ENCODE data around the gene YBX1.

The YBX1 gene

GRCh38 chr1:42742141-42742540 is 59.9 kb downstream of the YBX1 start:
- no peak for DNase-seq (ENCODE audit: low read depth)
- TF ChIP-seq, protein P1, sequence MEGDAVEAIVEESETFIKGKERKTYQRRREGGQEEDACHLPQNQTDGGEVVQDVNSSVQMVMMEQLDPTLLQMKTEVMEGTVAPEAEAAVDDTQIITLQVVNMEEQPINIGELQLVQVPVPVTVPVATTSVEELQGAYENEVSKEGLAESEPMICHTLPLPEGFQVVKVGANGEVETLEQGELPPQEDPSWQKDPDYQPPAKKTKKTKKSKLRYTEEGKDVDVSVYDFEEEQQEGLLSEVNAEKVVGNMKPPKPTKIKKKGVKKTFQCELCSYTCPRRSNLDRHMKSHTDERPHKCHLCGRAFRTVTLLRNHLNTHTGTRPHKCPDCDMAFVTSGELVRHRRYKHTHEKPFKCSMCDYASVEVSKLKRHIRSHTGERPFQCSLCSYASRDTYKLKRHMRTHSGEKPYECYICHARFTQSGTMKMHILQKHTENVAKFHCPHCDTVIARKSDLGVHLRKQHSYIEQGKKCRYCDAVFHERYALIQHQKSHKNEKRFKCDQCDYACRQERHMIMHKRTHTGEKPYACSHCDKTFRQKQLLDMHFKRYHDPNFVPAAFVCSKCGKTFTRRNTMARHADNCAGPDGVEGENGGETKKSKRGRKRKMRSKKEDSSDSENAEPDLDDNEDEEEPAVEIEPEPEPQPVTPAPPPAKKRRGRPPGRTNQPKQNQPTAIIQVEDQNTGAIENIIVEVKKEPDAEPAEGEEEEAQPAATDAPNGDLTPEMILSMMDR (IDR thresholded peaks at IDR 0.05; ENCODE audit: control insufficient read depth, insufficient read depth, low read depth, low read length, missing control alignments), result no peak

DNA sequence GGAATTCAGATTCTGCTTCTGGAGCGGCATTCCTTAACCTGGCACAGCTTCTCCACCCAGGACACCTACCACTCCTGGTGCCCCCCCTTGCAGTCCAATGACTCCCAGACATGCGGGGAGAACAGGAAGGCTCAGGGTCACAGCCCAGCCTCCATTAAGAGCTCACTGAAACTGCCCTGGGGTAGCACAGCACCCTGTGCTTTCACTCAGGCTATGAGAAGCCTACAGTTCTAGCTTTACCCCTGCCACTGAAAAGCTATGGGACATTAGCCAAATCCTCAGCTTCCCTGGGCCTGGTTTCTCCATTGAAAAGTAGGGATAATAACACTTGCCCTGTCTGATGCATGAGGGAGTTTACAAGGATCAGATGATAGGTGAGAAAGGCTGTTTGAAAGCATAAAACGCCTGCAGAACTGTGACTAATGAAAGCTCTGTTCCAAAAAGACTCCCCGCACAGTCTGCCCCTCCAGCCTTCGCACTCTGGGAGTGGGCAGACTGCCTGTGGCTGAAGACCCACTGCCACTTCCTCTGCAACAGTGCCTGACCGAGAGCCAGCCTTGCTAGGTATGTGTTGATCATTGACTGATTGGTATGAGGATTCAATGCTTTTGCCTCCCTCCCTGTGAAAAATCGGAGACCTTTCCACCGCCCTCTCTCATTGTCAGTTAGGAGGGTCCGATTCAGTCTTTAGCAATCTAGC is 60.5 kb downstream of the YBX1 start:
- H3K4me3 ChIP-seq (ENCODE audit: control insufficient read depth, low read depth, low read length), result no peak overlapping the region
- DNase-seq (ENCODE audit: low read depth), result no peak
- TF ChIP-seq, protein P1 (IDR thresholded peaks at IDR 0.05; ENCODE audit: control insufficient read depth, insufficient read depth, low read depth, low read length, missing control alignments), result no peak

More at GRCh38 chr1:42742141-42742540, 59.9 kb downstream of the YBX1 start:
- H3K4me3 ChIP-seq (ENCODE audit: control insufficient read depth, low read depth, low read length), result no peak overlapping the region

GRCh38 chr1:42743317-42744147 is 61.3 kb downstream of the YBX1 start:
- TF ChIP-seq, protein P1 (IDR thresholded peaks at IDR 0.05; ENCODE audit: control insufficient read depth, insufficient read depth, low read depth, low read length, missing control alignments), result no peak
- no peak overlapping the region for H3K4me3 ChIP-seq (ENCODE audit: control insufficient read depth, low read depth, low read length)
- DNase-seq (ENCODE audit: low read depth), result no peak

- no peak overlapping the region for H3K4me3 ChIP-seq (ENCODE audit: control insufficient read depth, low read depth, low read length)
- TF ChIP-seq, protein P1 (IDR thresholded peaks at IDR 0.05; ENCODE audit: control insufficient read depth, insufficient read depth, low read depth, low read length, missing control alignments), result no peak
- DNase-seq (ENCODE audit: low read depth), result no peak
These were observed 61.9 kb downstream of the YBX1 start for GRCh38 chr1:42744148-42744413.

GRCh38 chr1:42745851-42746250 is 63.6 kb downstream of the YBX1 start:
- DNase-seq (ENCODE audit: low read depth), result no peak
- no peak overlapping the region for H3K4me3 ChIP-seq (ENCODE audit: control insufficient read depth, low read depth, low read length)
- TF ChIP-seq, protein P1 (IDR thresholded peaks at IDR 0.05; ENCODE audit: control insufficient read depth, insufficient read depth, low read depth, low read length, missing control alignments), result no peak

- TF ChIP-seq, protein P1 (IDR thresholded peaks at IDR 0.05; ENCODE audit: control insufficient read depth, insufficient read depth, low read depth, low read length, missing control alignments), result no peak
- H3K4me3 ChIP-seq (ENCODE audit: control insufficient read depth, low read depth, low read length), result no peak overlapping the region
- no peak for DNase-seq (ENCODE audit: low read depth)
These were observed 64.4 kb downstream of the YBX1 start for GRCh38 chr1:42746436-42747105.
